HG03354 (cell line): Measurements from ENCODE around the gene C2CD4B.

Experiments used
- ATAC-seq: cut with Tn5 transposase; IDR thresholded peaks from one replicate; pipeline ENCODE4 v1.9.1; 2021; ENCODE audit warnings: mild to moderate bottlenecking; ENCODE audit not compliant: unreplicated experiment, poor library complexity, severe bottlenecking

C2CD4B gene

GRCh38 chr15:62165104-62165792 is at the start of gene C2CD4B:
Gene C2CD4B (minus strand): TSS chr15:62165285. CDS start chr15:62164984, 301 bp downstream.
- ATAC-seq: no peak

DNA sequence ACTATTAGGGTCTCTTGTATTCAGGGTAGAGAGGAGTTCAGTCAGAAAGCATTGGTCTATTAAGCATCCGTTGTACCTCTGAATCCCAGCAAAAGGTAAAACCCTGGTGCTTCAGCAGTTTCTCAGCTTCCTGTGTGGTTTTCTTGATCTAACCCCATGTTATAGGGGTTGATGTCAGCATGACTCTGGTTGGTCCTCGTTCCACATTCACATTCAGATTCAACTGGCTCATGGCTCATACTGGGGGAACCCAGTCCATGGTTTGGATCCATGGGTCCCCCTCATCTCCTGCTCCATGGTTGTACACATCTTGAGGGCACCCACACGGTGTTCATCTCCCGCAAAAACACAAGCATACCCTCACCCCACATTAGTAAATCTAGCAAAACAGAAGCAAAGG is 47.7 kb upstream of the C2CD4B start:
- no peak for ATAC-seq

DNA sequence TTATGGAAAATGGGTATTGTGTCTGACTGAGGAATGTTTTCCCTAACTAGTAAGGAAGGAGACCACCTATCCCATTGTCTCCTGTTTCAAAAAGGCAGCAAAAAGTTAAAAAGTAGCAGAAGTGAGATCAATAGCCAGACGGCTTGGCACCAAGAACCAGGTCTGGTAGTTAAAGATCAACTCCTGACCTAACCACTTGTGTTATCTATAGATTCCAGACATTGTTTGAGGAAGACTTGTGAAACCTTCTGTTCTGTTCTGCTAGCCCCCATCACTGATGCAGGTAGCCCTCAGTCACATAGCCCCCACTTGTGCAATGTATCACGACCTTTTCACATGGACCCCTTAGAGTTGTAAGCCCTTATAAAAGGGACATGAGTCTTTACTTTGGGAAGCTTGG is 46.3 kb upstream of the C2CD4B start:
- ATAC-seq: no peak

GRCh38 chr15:62209821-62210220 is 44.7 kb upstream of the C2CD4B start:
- ATAC-seq: no peak

DNA sequence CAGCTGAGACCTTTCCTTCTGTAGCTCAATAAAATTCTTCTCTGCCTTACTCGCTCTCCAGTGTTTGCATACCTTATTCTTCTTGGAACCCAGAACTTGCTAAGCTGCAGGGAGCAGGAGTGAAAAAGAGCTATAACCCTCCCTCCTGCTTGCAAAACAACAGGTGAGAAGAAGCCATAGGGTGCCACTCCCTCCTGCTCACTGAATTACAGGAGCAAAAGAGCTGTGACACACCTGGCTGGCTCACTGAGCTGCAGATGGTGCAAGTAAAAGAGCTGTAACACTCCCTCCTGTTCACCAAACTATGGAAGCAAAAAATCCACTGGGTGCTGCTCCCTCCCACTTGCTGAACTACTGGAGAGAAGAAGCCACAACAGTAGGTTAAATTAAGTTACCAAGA is 44.2 kb upstream of the C2CD4B start:
- no peak for ATAC-seq

DNA sequence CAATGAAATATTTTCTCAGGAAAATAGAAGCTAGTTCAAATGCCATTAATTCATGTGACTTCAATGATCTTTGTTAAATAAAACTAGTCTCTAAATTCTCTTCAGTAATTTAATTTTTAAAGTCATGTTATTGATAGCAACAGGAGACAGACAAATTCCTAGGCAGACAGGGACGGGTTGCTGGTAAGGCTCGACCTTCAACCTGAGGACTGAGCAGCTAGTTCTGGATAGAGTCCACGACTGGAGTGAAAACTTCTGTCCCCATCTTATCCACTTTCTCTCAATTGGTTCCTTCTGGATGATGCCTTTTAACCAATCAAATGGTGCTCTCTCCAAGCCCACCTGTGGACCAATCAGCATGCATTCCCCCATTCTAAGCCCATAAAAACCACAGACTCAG is 43.8 kb upstream of the C2CD4B start:
- ATAC-seq: no peak

- no peak for ATAC-seq
Observed at GRCh38 chr15:62208367-62208766, 43.3 kb upstream of the C2CD4B start.

DNA sequence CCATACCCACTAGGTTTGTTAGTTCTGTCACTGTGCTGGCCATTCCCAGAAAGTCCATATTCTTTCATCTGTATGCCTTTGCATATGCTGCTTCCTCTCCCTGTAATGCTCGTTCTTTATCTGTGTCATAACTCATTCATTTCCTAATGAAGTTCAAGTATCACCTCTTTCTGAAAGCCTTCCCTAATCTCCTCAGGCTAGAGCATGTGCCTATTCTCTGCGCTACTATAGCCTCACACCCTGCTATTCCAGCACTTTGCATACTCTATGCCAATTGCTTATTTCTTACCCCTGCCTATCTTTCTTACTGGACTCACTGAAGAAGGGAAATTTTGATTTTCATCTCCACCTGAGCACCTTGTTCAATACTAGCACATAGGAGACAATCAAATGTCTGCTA is 25.6 kb upstream of the C2CD4B start:
- ATAC-seq: no peak

DNA sequence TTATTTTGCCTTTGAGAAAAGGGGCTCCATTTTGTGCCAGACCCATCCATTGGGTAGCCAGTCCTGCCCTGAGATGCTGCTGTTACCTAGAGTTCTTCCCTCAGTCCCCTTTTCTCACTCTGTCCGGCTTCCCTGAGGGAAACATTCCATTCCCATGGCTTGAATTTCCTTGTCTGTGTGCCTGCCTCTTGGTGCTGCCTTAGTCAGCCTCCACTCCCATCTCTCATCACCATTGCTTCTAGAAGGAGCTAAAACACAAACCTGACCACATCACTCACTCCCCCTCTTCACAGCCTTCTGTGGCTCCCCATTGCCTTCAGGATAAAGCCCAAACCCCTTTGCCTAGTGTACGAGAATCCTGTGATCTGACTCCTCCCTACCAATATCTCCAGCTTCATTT is 25.2 kb upstream of the C2CD4B start:
- ATAC-seq: no peak

GRCh38 chr15:62188744-62189143 is 23.7 kb upstream of the C2CD4B start:
- no peak for ATAC-seq

- no peak for ATAC-seq
Observed at GRCh38 chr15:62187910-62188309, 22.8 kb upstream of the C2CD4B start.

DNA sequence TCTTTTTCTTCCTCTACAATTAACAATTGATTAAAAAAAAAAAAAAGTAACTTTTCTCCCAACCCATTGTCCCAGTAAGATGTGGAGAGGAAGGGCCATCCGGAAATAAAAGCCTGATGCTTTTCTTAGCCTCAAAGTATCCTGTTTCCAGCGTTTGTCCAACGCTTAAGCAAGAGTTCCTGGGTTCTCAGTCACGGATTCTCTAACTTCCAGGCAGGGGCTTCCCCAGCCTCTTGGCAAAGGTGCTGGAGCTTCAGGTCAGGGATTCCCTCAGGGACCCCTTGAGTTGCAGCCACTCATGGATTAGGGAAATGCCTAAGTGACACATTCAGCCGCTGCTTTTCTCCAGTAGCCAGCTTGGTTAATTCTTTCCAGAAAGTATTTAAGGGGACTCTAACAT is 22.3 kb upstream of the C2CD4B start:
- no peak for ATAC-seq

DNA sequence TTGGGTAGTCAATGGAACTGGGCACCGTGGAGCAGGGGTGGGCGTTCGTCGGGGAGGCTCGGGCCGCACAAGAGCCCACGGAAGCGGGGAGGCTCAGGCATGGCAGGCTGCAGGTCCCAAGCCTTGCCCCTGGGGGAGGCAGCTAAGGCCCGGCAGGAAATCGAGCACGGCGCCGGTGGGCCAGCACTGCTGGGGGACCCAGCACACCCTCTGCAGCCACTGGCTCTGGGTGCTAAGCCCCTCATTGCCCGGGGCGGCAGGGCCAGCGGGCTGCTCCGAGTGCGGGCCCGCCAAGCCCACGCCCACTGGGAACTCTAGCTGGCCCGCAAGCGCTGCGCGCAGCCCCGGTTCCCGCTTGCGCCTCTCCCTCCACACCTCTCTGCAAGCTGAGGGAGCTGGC is 21.5 kb upstream of the C2CD4B start:
- no peak for ATAC-seq

- ATAC-seq: no peak
Observed at GRCh38 chr15:62183130-62183529, 18.0 kb upstream of the C2CD4B start.

GRCh38 chr15:62173215-62173614 is 8.1 kb upstream of the C2CD4B start:
- ATAC-seq: no peak

DNA sequence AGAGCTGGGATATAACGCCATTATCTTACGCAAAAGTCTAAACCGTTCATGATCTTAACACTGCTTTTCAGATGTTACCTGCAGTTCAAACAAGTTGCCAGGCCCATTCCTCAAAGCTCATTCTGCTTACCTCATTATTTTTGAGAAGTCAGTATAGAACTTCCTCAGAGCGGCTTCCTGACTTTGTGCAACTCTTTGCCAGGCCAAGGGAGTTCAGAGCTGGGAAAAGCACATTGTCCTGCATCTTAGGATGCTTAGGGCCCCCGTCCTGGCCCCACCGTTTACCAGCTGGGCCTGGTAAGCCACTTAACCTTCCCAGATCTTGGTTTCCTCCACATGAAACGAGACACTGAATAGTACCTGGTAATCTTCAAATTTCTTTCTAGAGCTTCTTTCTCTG is 6.8 kb upstream of the C2CD4B start:
- ATAC-seq: no peak

- ATAC-seq: no peak
Observed at GRCh38 chr15:62165793-62166375, 799 bp upstream of the C2CD4B start.

- ATAC-seq: no peak
Observed at GRCh38 chr15:62164396-62165103, 535 bp downstream of the C2CD4B start.

DNA sequence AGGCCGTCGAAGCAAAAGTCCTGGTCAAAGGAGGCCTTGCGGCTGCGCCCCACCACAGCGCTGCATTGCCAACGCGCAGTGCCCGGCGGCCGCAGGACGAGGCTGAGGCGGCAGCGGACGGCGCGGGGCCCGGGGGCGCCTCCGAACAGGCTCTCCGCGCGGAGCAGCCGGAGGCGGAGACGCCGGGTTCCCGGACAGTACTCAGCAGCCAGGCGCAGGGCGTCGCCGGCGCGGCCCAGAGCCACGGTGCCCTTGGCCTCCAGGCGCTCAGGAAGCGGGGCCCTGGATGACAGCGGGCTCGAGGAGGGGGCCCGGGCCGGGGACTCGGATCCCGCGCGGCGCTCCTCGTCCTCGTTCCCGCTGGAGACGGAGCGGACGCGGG is 1.1 kb downstream of the C2CD4B start:
- no peak for ATAC-seq

DNA sequence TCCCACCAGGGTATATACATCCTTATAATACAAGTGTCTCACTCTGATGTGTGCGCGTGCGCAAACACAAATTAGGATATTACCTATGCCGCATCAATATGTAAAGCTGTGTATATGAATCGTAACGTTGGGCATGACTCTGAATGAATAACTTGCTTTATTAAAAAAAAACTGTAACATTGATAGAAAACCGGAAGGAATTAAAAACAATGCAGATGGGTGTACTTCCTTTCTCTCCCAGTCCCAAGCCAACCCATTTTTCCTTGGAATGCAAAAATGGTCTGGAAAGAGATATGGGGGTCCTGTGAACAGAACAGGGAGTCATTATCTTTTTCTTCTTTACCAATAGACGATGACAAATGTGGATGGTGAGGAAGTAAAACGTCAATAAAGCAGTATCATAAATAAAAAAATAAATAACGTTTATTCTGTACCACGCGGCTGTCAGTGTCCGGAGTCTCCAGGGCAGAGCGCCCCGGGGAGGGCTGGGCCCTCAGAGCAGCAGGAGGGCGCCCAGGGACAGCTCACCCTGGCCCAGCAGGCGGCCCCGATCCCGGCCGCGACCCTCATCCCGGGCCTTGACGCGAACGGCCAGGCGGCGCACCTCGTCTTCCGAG is 1.6 kb downstream of the C2CD4B start:
- ATAC-seq: no peak

GRCh38 chr15:62153228-62153627 is 11.9 kb downstream of the C2CD4B start:
- ATAC-seq: no peak
